ENCODE results near the gene ZNF646. TPM values are rescaled to one million over a fixed set of nuclear protein-coding genes. Genes with fewer than 3 reads are reported as not detected.

The ZNF646 gene
- total and polyA plus RNA-seq, 2 of the 13 experiments (the other 11 are each of a cell fraction or from before 2014, with no cell fraction given) = 3.4 to 10.9 TPM

- TF ChIP-seq ZBTB26 (CRISPR knock-in tag; IDR thresholded peaks at IDR 0.05; ENCODE audit: borderline replicate concordance) (0 out of 2 replicates have a peak, but pooled peaks have one; percentile 12), TEF (CRISPR knock-in tag; IDR thresholded peaks at IDR 0.05) (peak; percentile 7; the same call in 1 of the 2 replicates), GFI1 (CRISPR knock-in tag; IDR thresholded peaks at IDR 0.05; ENCODE audit: borderline replicate concordance) (no peak), BRD4 (CRISPR knock-in tag; IDR thresholded peaks at IDR 0.05) (peak; percentile 71; the same call in 1 of the 2 replicates), HCFC1 (IDR thresholded peaks at IDR 0.05; ENCODE audit: low read depth, low read length) (peak; percentile 39; the same call in 1 of the 2 replicates), ZNF747 (CRISPR knock-in tag; IDR thresholded peaks at IDR 0.05; ENCODE audit: borderline replicate concordance) (peak; percentile 65; the same call in 1 of the 2 replicates), TCF12 (IDR thresholded peaks at IDR 0.05) (no peak), TCF12 (CRISPR knock-in tag; IDR thresholded peaks at IDR 0.05) (no peak; the same call in none of the 2 replicates), ZNF549 (CRISPR knock-in tag; IDR thresholded peaks at IDR 0.05) (no peak), NR2F6 (IDR thresholded peaks at IDR 0.05) (no peak), NR2F6 (CRISPR knock-in tag; IDR thresholded peaks at IDR 0.05) (no peak; the same call in 1 of the 2 replicates), ZNF737 (CRISPR knock-in tag; IDR thresholded peaks at IDR 0.05; ENCODE audit: borderline replicate concordance) (0 out of 2 replicates have a peak, but pooled peaks have one; percentile 76), ZNF280B (CRISPR knock-in tag; IDR thresholded peaks at IDR 0.05; ENCODE audit: borderline replicate concordance) (peak; percentile 10), ZNF432 (CRISPR knock-in tag; IDR thresholded peaks at IDR 0.05; ENCODE audit: borderline replicate concordance) (no peak), ZNF674 (CRISPR knock-in tag; IDR thresholded peaks at IDR 0.05; ENCODE audit: low read depth) (0 out of 2 replicates have a peak, but pooled peaks have one; percentile 54), SALL1 (CRISPR knock-in tag; IDR thresholded peaks at IDR 0.05) (peak; percentile 41), SRSF9 (IDR thresholded peaks at IDR 0.05; ENCODE audit: borderline replicate concordance, insufficient read depth, low read depth, low read length, poor library complexity, severe bottlenecking) (no peak), MYC (CRISPR knock-in tag; IDR thresholded peaks at IDR 0.05; ENCODE audit: borderline replicate concordance) (peak; percentile 92), PHF20 (CRISPR knock-in tag; IDR thresholded peaks at IDR 0.05) (no peak; the same call in 1 of the 2 replicates), ZNF317 (CRISPR knock-in tag; IDR thresholded peaks at IDR 0.05) (peak; percentile 73; the same call in 1 of the 2 replicates), ZNF230 (CRISPR knock-in tag; IDR thresholded peaks at IDR 0.05) (no peak), ZNF18 (CRISPR knock-in tag; IDR thresholded peaks at IDR 0.05; ENCODE audit: insufficient replicate concordance) (peak; percentile 79), ZNF232 (CRISPR knock-in tag; IDR thresholded peaks at IDR 0.05; ENCODE audit: borderline replicate concordance) (peak; percentile 82; the same call in 1 of the 2 replicates), KLF12 (CRISPR knock-in tag; IDR thresholded peaks at IDR 0.05; ENCODE audit: borderline replicate concordance) (peak; percentile 80), FOXA3 (CRISPR knock-in tag; IDR thresholded peaks at IDR 0.05) (peak; percentile 34; the same call in 1 of the 2 replicates)
Observed at GRCh38 chr16:31073142-31073969, 866 bp upstream of the ZNF646 start (continued).
